ENCODE measurements around the gene CMC2. TPM values are rescaled to one million over a fixed set of nuclear protein-coding genes. Genes with fewer than 3 reads are reported as not detected.

Gene CMC2
- total RNA-seq, 5 donors from 2014 or later (not counting 1 experiment from before 2014, with no cell fraction given), result 29.9 to 56.1 (median 38.1) TPM

- Mint-ChIP-seq H3K4me3 (no peak overlapping the region), H3K9me3 (peaks cover 0 to 11% (median 3%) of the 10 kb centered on the region in 3 donors), H3K4me1 (no peaks in the 10 kb centered on the region), H3K27me3 (peaks cover 19 to 28% of the 10 kb centered on the region in 2 donors), H3K27ac (no peak overlapping the region), H3K36me3 (no peaks in the 10 kb centered on the region)
- DNase-seq, result peak in 7 of 35 experiments; percentile 3 to 35 (median 10)
- CTCF ChIA-PET, result no interaction called here
- no peaks in the 10 kb centered on the region for H3K4me1 ChIP-seq (ENCODE audit: control insufficient read depth in 1 of 2, extremely low read depth in 1 of 2, insufficient read depth in 2 of 2, low read length in 2 of 2)
- no peaks in the 10 kb centered on the region for H3K9me3 ChIP-seq
- no peak for ATAC-seq (replicated peaks in 1 of 4)
- H3K27ac ChIP-seq (ENCODE audit: low read length), result no peak overlapping the region
- peaks cover 0 to 6% of the 10 kb centered on the region in 2 experiments for H3K27me3 ChIP-seq (replicated peaks in 1 of 2; ENCODE audit: control insufficient read depth in 2 of 2, extremely low read depth in 1 of 2, insufficient read depth in 2 of 2, low read length in 1 of 2)
- 45% methylated on average over 5 of the region's 7 CpGs for WGBS (ENCODE audit: insufficient coverage)
- POLR2A ChIA-PET, result no interaction called here
- H3K4me3 ChIP-seq (ENCODE audit: control insufficient read depth in 1 of 2, extremely low read depth in 1 of 2, low read length in 1 of 2), result no peak overlapping the region
- no peaks in the 10 kb centered on the region for H3K36me3 ChIP-seq (ENCODE audit: control insufficient read depth in 2 of 2, extremely low read depth in 1 of 2, insufficient read depth in 1 of 2, low read length in 1 of 2)
Observed at GRCh38 chr16:80948886-80949493, 57.7 kb downstream of the CMC2 start.

GRCh38 chr16:80947708-80948625, 58.7 kb downstream of the CMC2 start:
- Mint-ChIP-seq H3K9me3 (peaks cover 0 to 11% (median 7%) of the 10 kb centered on the region in 3 donors), H3K36me3 (no peaks in the 10 kb centered on the region), H3K4me1 (no peaks in the 10 kb centered on the region), H3K4me3 (no peak overlapping the region), H3K27ac (no peak overlapping the region), H3K27me3 (peaks cover 19 to 28% of the 10 kb centered on the region in 2 donors)
- WGBS (ENCODE audit: insufficient coverage), result no CpG with 5 or more reads among the region's 9 CpGs
- no peak overlapping the region for H3K27ac ChIP-seq (ENCODE audit: low read length)
- H3K27me3 ChIP-seq (replicated peaks in 1 of 2; ENCODE audit: control insufficient read depth in 2 of 2, extremely low read depth in 1 of 2, insufficient read depth in 2 of 2, low read length in 1 of 2), result peaks cover 0 to 6% of the 10 kb centered on the region in 2 experiments
- POLR2A ChIA-PET, result no interaction called here
- CTCF ChIA-PET, result no interaction called here
- no peaks in the 10 kb centered on the region for H3K36me3 ChIP-seq (ENCODE audit: control insufficient read depth in 2 of 2, extremely low read depth in 1 of 2, insufficient read depth in 1 of 2, low read length in 1 of 2)
- H3K9me3 ChIP-seq, result no peaks in the 10 kb centered on the region
- DNase-seq (no peak), ATAC-seq (replicated peaks in 1 of 4) (no peak)
- H3K4me3 ChIP-seq (ENCODE audit: control insufficient read depth in 1 of 2, extremely low read depth in 1 of 2, low read length in 1 of 2), result no peak overlapping the region
- no peaks in the 10 kb centered on the region for H3K4me1 ChIP-seq (ENCODE audit: control insufficient read depth in 1 of 2, extremely low read depth in 1 of 2, insufficient read depth in 2 of 2, low read length in 2 of 2)

GRCh38 chr16:80947239-80947638, 59.4 kb downstream of the CMC2 start:
- CTCF ChIA-PET, result no interaction called here
- Mint-ChIP-seq H3K9me3 (peaks cover 0 to 9% (median 7%) of the 10 kb centered on the region in 3 donors), H3K27ac (no peak overlapping the region), H3K4me1 (no peaks in the 10 kb centered on the region), H3K36me3 (no peaks in the 10 kb centered on the region), H3K4me3 (no peak overlapping the region), H3K27me3 (peaks cover 19 to 28% of the 10 kb centered on the region in 2 donors)
- POLR2A ChIA-PET, result no interaction called here
- H3K27me3 ChIP-seq (replicated peaks in 1 of 2; ENCODE audit: control insufficient read depth in 2 of 2, extremely low read depth in 1 of 2, insufficient read depth in 2 of 2, low read length in 1 of 2), result peaks cover 0 to 6% of the 10 kb centered on the region in 2 experiments
- ATAC-seq (replicated peaks in 1 of 4), result no peak
- no peak overlapping the region for H3K4me3 ChIP-seq (ENCODE audit: control insufficient read depth in 1 of 2, extremely low read depth in 1 of 2, low read length in 1 of 2)
- no peaks in the 10 kb centered on the region for H3K9me3 ChIP-seq
- H3K27ac ChIP-seq (ENCODE audit: low read length), result no peak overlapping the region
- 100% methylated on average over 1 of the region's 5 CpGs for WGBS (ENCODE audit: insufficient coverage)
- DNase-seq, result no peak
- H3K36me3 ChIP-seq (ENCODE audit: control insufficient read depth in 2 of 2, extremely low read depth in 1 of 2, insufficient read depth in 1 of 2, low read length in 1 of 2), result no peaks in the 10 kb centered on the region
- H3K4me1 ChIP-seq (ENCODE audit: control insufficient read depth in 1 of 2, extremely low read depth in 1 of 2, insufficient read depth in 2 of 2, low read length in 2 of 2), result no peaks in the 10 kb centered on the region

GRCh38 chr16:80946481-80946880, 60.2 kb downstream of the CMC2 start:
- H3K36me3 ChIP-seq (ENCODE audit: control insufficient read depth in 2 of 2, extremely low read depth in 1 of 2, insufficient read depth in 1 of 2, low read length in 1 of 2), result no peaks in the 10 kb centered on the region
- ChIA-PET POLR2A (no interaction called here), CTCF (no interaction called here)
- no peaks in the 10 kb centered on the region for H3K4me1 ChIP-seq (ENCODE audit: control insufficient read depth in 1 of 2, extremely low read depth in 1 of 2, insufficient read depth in 2 of 2, low read length in 2 of 2)
- H3K36me3 Mint-ChIP-seq, result no peaks in the 10 kb centered on the region
- DNase-seq (no peak), ATAC-seq (replicated peaks in 1 of 4) (no peak)
- no peaks in the 10 kb centered on the region for H3K9me3 ChIP-seq
- H3K27me3 Mint-ChIP-seq, result peaks cover 19 to 28% of the 10 kb centered on the region in 2 donors
- no peaks in the 10 kb centered on the region for H3K4me1 Mint-ChIP-seq
- peaks cover 0 to 7% (median 5%) of the 10 kb centered on the region in 3 donors for H3K9me3 Mint-ChIP-seq
- H3K27me3 ChIP-seq (replicated peaks in 1 of 2; ENCODE audit: control insufficient read depth in 2 of 2, extremely low read depth in 1 of 2, insufficient read depth in 2 of 2, low read length in 1 of 2), result peaks cover 0 to 6% of the 10 kb centered on the region in 2 experiments
- no peak overlapping the region for H3K4me3 ChIP-seq (ENCODE audit: control insufficient read depth in 1 of 2, extremely low read depth in 1 of 2, low read length in 1 of 2)
- 83% methylated on average over 1 of the region's 4 CpGs for WGBS (ENCODE audit: insufficient coverage)
- no peak overlapping the region for H3K27ac Mint-ChIP-seq
- no peak overlapping the region for H3K27ac ChIP-seq (ENCODE audit: low read length)
- H3K4me3 Mint-ChIP-seq, result no peak overlapping the region

- peaks cover 0 to 7% (median 0%) of the 10 kb centered on the region in 3 donors for H3K9me3 Mint-ChIP-seq
- ChIA-PET CTCF (no interaction called here), POLR2A (no interaction called here)
- no peaks in the 10 kb centered on the region for H3K36me3 Mint-ChIP-seq
- H3K4me1 Mint-ChIP-seq, result no peaks in the 10 kb centered on the region
- DNase-seq, result no peak
- Histone ChIP-seq H3K4me1 (ENCODE audit: control insufficient read depth in 1 of 2, extremely low read depth in 1 of 2, insufficient read depth in 2 of 2, low read length in 2 of 2) (no peaks in the 10 kb centered on the region), H3K9me3 (no peaks in the 10 kb centered on the region), H3K27me3 (replicated peaks in 1 of 2; ENCODE audit: control insufficient read depth in 2 of 2, extremely low read depth in 1 of 2, insufficient read depth in 2 of 2, low read length in 1 of 2) (peaks cover under 1 to 2% of the 10 kb centered on the region in 2 experiments), H3K27ac (ENCODE audit: low read length) (no peak overlapping the region), H3K4me3 (ENCODE audit: control insufficient read depth in 1 of 2, extremely low read depth in 1 of 2, low read length in 1 of 2) (no peak overlapping the region), H3K36me3 (ENCODE audit: control insufficient read depth in 2 of 2, extremely low read depth in 1 of 2, insufficient read depth in 1 of 2, low read length in 1 of 2) (no peaks in the 10 kb centered on the region)
- H3K27ac Mint-ChIP-seq, result no peak overlapping the region
- WGBS (ENCODE audit: insufficient coverage), result no CpG with 5 or more reads among the region's 7 CpGs
- H3K27me3 Mint-ChIP-seq, result peaks cover 15% of the 10 kb centered on the region in 2 donors
- H3K4me3 Mint-ChIP-seq, result no peak overlapping the region
- ATAC-seq (replicated peaks in 1 of 4), result no peak
Observed at GRCh38 chr16:80940069-80940856, 66.4 kb downstream of the CMC2 start.

- no peak overlapping the region for H3K4me3 ChIP-seq (ENCODE audit: control insufficient read depth in 1 of 2, extremely low read depth in 1 of 2, low read length in 1 of 2)
- H3K4me1 ChIP-seq (ENCODE audit: control insufficient read depth in 1 of 2, extremely low read depth in 1 of 2, insufficient read depth in 2 of 2, low read length in 2 of 2), result no peaks in the 10 kb centered on the region
- no peaks in the 10 kb centered on the region for H3K4me1 Mint-ChIP-seq
- no peak overlapping the region for H3K4me3 Mint-ChIP-seq
- H3K27me3 ChIP-seq (replicated peaks in 1 of 2; ENCODE audit: control insufficient read depth in 2 of 2, extremely low read depth in 1 of 2, insufficient read depth in 2 of 2, low read length in 1 of 2), result peaks cover 4 to 6% of the 10 kb centered on the region in 2 experiments
- POLR2A ChIA-PET, result no interaction called here
- H3K36me3 Mint-ChIP-seq, result no peaks in the 10 kb centered on the region
- no peaks in the 10 kb centered on the region for H3K9me3 ChIP-seq
- peaks cover 24% of the 10 kb centered on the region in 2 donors for H3K27me3 Mint-ChIP-seq
- peaks cover 0 to 3% (median 0%) of the 10 kb centered on the region in 3 donors for H3K9me3 Mint-ChIP-seq
- WGBS (ENCODE audit: insufficient coverage), result 90% methylated on average over 2 of the region's 4 CpGs
- no peak overlapping the region for H3K27ac ChIP-seq (ENCODE audit: low read length)
- no peaks in the 10 kb centered on the region for H3K36me3 ChIP-seq (ENCODE audit: control insufficient read depth in 2 of 2, extremely low read depth in 1 of 2, insufficient read depth in 1 of 2, low read length in 1 of 2)
- no peak for DNase-seq
- no peak overlapping the region for H3K27ac Mint-ChIP-seq
- no peak for ATAC-seq (replicated peaks in 1 of 4)
- CTCF ChIA-PET, result interaction anchor here in 1 of 2 donors (0.6 kb wide), 1 partner anchor 42 kb away, joined by 3 read pairs; no protein-coding TSS in a partner anchor
Observed at GRCh38 chr16:80938879-80939260, 67.8 kb downstream of the CMC2 start.

All from T-cell (primary cell).